ENCODE measurements around the gene ZNF700. TPM values are rescaled to one million over a fixed set of nuclear protein-coding genes. Genes with fewer than 3 reads are reported as not detected.

Gene ZNF700
- total RNA-seq: 4.9 and 7.2 TPM in 2 replicates

DNA sequence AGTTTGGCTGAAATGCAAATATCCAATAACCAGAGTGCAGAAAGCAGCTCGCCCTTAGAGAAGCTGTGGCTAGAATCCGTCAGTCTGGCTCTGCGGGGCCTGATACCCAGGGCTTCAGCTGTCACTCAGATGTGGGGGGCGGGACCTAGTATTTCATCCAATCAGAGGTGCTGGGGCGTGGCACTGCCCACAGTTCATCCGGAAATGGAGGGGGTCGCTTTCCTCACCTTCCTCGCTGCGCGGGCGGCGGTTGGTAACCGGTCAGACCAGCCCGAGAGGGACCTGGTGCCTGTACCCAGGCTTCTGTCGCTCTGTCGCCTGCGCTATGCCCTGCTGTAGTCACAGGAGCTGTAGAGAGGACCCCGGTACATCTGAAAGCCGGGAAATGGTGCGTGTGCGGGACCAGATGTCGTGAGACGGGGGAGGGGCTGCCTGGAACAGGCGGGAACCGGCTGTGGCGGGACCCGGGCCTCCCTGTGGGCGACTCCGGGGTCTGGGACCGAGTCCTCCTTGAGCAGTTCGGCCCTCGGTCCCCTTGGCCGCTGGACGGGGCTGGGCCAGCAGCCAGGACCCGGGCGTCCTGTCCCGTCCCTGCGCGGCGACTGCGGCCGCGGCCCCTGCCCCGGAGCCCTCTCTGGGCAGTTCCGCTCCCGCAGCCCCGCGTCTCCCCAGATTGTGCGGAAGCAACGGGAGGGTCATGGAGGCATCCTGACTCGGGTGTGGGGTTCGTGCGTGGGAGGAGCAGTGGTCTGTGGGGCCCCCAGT, at the start of gene ZNF700:
TSS of gene ZNF700 (plus strand) at position 222 of the 765 bp plus-strand sequence. CDS start at position 326, 104 bp downstream.

DNA sequence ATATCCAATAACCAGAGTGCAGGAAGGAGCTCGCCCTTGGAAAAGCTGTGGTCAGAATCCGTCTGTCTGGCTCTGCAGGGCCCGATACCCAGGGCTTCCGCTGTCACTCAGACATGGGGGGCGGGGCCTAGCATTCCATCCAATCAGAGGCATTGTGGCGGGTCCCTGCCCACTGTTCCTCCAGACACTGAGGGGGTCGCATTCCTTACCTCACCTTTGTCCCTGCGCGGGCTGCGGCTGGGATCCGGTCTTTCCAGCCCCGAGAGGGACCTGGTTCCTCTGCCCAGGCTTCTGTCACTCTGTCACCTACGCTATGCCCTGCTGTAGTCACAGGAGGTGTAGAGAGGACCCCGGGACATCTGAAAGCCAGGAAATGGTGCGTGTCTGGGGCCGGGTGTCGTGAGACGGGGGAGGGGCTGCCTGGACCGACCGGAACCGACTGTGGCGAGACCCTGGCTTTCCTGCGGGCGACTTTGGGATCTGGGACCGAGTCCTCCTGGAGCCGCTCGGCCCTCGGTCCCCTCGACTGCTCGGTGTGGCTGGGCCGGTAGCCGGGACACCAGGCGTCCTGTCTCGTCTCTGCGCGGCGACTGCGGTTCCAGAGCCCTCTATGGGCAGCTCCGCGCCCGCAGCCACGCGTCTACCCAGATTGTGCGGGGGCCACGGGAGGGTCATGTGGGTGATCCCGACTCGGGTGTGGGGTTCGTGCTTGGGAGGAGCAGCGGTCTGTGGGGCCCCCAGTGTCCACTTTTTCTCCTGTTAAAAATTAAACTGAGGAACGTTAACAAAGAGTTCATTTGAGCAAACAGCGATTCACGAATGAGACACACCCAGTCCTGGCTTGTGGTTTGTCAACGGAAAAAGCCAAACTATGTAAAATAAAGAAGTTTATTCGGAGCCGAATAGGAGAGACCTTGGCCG, 37.0 kb upstream of the ZNF700 start, which contains the start of gene ZNF69:
TSS of gene ZNF69 (plus strand) at position 172 of the 921 bp plus-strand sequence. CDS start at position 314, 142 bp downstream.

DNA sequence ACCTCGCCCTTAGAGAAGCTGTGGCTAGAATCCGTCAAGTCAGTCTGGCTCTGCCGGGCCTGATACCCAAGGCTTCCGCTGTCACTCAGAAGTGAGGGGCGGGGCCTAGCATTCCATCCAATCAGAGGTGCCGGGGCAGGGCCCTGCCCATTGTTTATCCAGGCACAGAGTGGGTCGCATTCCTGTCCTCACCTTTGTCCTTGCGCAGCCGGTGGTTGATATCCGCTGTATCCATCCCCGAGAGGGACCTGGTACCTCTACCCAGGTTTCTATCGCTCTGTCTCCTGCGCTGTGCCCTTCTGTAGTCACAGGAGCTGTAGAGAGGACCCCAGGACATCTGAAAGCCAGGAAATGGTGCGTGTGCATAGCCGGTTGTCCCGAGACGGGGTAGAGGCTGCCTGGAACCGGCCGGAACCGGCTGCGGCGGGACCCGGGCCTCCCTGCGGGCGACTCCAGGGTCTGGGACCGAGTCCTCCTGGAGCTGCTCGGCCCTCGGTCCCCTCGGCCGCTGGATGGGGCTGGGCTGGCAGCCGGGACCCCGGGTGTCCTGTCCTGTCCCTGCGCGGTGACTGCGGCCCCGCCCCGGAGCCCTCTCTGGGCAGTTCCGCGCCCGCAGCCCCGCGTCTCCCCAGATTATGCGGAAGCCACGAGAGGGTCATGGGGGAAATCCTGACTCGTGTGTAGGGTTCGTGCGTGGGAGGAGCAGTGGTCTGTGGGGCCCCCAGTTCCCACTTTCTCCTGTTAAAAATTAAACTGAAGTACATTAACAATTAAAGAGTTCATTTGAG, 40.1 kb downstream of the ZNF700 start, which contains the start of gene ZNF763:
TSS of gene ZNF763 (plus strand) at position 183 of the 788 bp plus-strand sequence. CDS start at position 352, 169 bp downstream.

Other genes starting within 250 kb of the ZNF700 start
- gene ZNF823, start 186.2 kb upstream of the ZNF700 start, total RNA-seq: 3.0 and 3.4 TPM in 2 replicates
- gene ZNF441, start 158.1 kb upstream of the ZNF700 start, total RNA-seq: 2.1 and 2.5 TPM in 2 replicates
- 0.39 and 1.0 TPM in 2 replicates for gene ZNF491, start 126.6 kb upstream of the ZNF700 start, total RNA-seq
- 2.3 and 6.9 TPM in 2 replicates for gene ZNF440, start 110.8 kb upstream of the ZNF700 start, total RNA-seq
- 1.4 and 9.3 TPM in 2 replicates for gene ZNF439, start 76.4 kb upstream of the ZNF700 start, total RNA-seq
- 4.3 and 13.3 TPM in 2 replicates for gene ZNF69, start 37.3 kb upstream of the ZNF700 start, total RNA-seq
- 0.13 and 5.5 TPM in 2 replicates for gene ZNF763, start 39.9 kb downstream of the ZNF700 start, total RNA-seq
- 4.7 and 12.9 TPM in 2 replicates for gene ZNF433, start 110.6 kb downstream of the ZNF700 start, total RNA-seq
- gene ZNF878, start 127.9 kb downstream of the ZNF700 start, total RNA-seq: 0.08 and 0.13 TPM in 2 replicates
- 2.3 and 9.0 TPM in 2 replicates for gene ZNF844, start 139.6 kb downstream of the ZNF700 start, total RNA-seq
- gene ZNF20, start 215.2 kb downstream of the ZNF700 start, total RNA-seq: 2.5 and 3.5 TPM in 2 replicates
- 3.6 and 10.7 TPM in 2 replicates for gene ZNF625, start 231.6 kb downstream of the ZNF700 start, total RNA-seq
- 3.1 and 8.3 TPM in 2 replicates for gene ZNF136, start 238.0 kb downstream of the ZNF700 start, total RNA-seq

All from epithelial cell of alveolus of lung (primary cell).